IPS-NIHi11 (cell line): ENCODE measurements around the gene SLC25A21.

ENCODE experiments used
- DNase-seq: peaks from one replicate; pipeline ENCODE4 v3.0.0; 2012; ENCODE audit warnings: mixed read lengths, low spot score

Gene SLC25A21

DNA sequence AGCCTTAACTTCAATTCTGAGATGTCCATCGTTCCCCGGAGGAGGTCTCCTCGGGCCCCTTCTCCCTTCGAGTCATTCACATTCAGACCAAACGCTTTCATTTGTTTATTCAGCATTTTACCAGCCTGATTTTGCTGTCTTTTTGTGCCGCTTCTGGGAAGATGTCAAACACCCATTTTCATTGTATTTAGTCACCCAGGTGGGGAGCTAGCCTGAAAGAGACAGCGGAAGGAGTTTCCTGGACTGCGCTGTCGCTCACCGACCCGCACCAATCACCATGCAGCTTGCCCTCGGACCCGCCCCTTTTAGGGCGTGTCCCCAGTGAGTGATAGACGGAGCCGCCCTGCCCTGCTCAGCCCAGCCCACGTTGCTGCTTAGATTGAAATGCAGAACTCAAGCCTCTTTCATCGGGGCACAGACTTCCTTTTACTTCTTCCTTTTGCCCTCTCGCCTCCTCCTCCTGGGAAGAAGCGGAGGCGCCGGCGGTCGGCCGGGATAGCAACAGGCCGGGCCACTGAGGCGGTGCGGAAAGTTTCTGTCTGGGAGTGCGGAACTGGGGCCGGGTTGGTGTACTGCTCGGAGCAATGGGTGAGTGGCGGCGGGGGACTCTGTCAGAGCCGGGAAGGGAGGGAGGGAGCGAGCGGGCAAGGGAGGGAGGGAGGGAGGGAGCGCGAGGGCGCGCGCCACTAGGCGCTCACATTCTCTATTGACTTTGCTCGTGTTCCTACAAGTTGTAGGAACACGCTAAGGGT, 510.7 kb downstream of the SLC25A21 start, which contains the start of gene PAX9:
PAX9 (plus strand) TSS at position 355 of the 752 bp plus-strand sequence; CDS start at position 585, 230 bp downstream.
- peak; percentile 92 for DNase-seq

DNA sequence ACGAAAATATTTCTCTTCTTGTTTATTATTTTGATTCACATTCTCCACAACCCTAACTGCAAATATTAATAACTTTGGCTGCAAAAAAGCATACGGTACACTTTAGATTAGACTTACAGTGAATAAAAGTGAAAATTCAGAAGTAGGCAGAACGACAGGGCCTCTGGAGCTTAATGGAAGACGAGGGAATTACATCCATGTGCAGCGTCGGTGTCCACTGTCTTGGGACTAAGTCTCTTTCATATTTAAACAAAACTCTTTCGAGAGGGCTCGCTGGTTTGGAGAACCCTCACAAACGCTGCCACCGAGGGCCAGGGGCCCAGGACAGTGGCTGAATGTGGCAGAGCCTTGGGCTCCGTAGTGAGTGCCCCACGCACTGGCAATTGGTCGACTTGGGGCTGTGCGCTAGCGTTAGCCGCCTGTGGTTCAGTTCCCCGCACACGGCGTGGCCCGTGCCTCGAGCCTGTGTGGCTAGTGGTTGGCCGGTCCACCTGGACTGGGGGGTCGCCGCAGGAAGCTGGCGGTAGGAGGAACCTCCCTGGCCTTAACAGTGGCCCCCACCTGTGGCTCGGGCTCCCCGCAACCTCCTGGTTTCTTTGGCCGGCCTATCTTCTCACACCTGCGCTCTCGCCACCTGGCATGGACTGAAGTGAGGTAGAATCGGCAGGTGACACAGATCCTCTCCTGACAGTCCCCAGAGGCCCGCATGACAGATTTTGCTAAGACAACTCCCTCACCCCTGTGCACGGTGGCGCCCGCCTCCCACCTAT, 511.5 kb downstream of the SLC25A21 start:
- no peak for DNase-seq

DNA sequence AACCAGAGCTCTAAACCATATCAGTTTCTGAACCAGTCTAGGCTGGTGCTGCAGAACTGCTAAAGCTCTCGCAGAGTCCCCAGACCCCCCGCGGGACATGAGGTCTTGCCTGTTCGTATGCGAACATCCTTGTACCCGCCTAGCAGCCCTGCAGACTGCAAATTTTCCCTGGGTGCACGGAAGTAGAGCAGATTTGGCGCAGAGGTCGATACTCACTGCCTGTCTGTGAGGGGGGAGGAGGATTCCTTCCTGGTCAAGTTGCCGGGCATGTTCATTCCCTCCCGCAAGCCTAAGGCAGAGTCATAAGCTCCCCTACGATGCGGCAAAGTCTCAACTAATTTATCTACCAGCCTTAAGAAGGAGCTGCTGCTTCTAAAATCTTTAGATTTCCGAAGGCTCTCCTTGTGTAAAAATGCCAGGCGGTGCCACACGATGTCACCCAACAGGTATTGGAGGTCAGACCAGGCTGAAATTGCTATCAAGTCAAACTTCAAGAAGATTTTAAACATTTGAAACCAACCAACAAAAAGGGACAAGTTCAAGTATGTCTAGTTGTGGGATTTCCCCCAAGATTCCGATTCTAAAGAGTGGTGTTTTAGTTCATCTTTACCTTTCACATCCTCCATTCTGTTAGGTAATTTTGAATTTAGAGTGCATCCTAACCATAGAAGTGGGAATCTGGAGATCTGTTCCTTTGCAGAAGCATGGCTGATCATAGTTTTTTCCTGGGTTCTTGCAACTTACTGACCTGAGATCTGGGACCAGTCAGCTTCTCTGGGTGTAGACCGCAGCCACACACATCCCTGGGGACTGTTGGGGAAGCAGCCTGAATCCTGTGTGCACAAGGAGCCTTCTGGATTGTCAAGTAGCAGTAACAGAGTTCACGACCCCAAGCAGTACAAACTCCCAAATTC, 512.3 kb downstream of the SLC25A21 start:
- DNase-seq: no peak

DNA sequence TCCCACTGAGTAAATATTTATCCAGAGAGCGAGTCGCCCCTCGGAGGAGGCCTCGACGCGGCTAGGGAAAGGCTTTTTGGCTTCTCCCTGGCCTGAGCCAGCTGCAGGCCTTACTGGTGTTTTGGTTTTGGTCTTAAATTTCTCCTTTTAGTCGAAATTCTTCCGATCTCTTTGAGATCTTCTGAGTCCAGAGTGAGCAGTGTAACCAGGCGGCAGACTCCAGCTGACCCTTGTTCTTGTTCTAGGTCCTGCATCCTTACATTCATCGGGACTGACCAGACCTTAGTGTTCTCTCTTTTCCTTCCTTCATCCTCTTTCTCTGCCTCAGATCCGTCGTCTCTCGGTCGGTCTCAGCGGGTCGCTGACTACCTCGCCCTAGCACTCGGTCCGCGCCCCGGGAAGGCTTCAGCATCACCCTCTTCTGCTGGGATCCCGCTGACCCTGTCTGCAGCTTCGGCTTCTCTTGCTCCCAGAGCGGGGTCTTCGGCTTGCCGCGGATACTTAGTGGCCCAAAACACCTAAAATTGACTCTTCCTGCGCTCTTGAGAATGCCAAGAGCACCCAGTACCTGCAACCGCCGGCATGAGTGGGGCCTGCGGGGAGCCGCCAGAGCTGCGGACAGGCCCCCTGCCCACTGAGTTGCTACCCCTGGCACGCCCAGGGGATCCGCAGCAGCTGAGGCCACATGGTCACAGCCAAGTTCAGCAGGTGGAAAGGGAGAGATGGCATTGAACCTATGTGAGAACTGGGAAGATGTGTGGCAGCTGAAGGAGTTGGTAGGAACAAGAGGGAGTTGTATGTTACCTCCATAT, 513.2 kb downstream of the SLC25A21 start:
- no peak for DNase-seq

DNA sequence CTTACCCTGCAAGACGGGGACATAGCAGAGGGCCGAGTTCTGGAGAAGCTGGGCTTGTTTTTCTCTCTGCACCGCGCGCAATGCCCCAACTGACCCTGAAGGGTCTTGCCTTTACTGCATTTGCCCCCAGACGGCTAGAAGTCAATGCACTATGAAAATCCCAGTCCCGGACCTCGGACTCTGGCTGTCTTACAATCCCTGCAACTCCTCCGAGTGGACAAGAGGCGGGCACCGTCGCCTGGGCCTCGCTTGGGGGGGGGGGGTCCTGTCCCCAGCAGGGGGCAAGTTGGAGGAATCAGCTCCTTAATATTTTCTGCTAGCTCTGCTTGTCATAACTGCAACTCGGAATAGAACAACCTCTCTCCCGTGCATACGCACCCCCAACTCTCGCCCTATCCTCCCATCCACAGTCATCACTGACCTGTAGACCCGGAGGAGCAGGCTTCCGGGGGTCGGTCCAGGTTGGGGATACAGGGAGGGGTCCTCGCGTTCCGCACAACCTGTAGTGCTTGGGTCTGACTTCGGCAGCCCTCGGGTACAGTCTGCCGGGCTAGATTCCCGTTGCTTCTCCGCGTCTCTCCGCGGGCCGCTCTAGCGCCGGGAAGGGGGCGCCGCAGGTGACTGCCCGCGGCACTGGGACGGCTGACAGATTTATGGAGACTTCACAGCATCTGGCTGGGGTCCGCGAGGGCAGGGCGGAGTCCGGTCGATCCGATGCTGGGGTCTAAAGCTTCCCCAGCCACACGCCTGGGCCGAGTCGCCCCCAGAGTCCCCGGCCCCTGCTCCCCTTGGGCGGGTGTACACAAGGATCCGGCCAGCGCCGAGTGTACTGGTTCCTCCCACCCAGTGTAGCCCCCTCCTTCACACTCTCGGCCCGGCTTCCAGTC, 514.0 kb downstream of the SLC25A21 start:
- no peak for DNase-seq

DNA sequence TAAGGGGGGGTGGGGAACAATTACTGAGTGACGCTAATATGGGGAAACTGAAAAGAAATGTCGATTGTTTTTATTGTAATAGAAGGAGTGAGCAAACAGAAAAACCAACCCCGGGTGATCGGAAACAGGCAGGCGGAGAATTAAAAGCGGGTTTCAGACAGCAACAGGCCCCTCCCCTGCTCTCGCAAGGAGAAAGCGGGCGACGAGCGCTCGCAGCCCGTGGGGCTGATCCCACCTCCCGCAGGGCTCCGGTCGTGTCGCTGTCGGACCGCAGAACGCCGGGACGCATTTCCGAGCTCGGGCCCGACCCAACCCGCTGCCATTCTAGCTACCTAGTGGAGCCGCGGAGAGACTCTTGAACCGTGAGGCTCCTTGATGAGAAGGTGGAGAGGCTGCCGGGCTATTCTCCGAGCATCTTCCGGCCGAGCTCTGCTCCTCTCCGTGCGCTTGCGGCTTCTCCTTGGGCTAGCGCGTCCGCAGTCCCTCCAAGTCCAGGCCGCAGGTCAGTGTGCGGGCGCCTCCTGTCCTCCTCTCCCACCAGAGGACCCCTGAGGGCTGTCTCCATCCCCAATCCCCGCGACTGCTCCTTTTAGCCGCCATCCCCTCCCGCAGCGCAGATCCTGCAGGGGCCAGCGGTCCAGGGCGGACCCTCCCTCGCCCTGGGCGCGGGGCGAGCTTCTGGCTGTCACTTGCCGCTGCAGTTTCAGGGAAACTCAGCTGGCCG, 514.8 kb downstream of the SLC25A21 start:
- peak; percentile 25 for DNase-seq

DNA sequence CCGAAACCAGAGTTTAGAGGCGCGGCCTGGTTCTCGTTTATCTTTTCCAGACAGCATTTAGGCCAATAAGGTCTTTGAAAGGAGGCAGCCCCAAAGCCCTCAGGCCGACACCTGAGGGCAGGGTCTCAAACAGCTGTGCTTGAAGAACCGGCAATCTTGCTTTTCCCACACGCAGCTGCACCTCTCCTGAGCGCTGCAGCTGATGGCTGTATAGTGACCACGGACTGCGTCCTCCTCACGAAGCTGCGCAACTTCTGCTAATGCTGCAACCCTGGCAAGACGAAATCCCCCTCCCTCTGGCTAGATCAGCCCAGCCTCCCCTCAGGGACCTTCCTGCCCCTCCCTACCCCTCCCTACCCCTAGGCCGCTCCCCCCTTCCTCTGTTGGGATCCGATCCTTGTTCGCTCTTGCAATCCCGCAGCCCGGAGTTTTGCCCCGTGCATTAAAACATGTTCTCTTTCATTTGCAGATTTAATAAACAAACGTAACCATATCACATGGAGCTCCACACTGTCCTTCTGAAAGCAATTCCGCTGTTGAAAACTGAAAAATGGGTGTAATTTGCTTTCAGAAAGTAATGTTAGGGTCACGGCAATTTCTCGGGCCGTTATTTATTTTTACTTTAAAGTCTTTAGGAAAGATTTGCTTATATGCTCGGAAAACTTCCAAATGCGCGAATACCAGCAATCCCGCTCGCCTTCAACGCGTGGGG, 515.6 kb downstream of the SLC25A21 start:
- DNase-seq: no peak

DNA sequence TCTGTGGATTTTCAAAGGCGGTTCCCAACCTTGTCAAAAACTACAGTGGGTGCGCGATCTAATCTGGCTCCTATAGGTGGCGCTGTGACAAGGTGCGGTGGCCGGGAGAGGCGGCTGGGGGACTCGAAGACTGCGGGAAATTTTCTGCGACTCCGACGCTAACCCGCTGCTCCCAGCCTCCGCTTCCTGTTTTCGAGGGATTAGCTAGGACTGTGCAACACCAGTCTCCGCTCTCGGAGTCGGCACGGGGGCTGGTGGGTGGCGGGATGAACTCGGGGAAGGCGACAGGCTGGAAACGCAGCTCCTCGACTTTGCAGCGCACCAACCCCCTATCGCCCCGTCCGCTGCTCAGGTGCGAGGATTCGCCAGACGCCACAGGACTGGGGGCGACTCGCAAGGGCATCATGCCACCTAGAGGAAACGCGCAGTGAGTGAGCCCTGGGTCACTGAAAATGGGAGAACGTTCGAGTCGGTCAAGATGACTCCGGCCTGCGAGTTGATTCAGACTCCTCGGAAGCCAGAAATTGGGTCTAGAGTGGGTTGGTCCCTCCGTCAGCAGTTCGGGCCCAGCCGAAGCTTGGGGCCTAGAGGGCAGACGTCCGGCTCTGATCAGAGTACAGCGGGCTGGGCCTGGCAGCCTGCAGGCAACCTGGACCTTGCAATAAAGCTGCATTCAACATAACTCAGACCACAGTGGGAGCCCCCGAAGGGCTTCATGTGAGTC, 516.3 kb downstream of the SLC25A21 start:
- peak; percentile 57 for DNase-seq

DNA sequence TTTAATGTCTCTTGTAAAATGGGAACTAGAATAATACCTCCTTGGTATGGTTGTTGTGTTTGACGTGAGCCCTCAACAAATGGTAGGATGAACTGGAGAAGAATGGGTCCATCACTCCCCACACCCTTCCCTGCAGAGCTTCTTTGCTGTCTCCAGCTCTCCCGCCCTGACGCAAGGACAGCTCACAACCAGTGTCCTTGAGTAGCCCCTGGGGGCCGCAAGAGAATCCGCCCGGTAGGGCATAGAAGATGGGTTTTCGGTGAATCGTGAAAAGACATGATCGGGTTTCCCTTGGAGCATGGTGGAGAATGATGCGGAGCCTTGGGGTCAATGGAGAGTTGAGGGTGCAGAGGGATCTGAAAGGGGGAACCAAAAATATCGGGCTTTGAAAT, 516.8 kb downstream of the SLC25A21 start:
- no peak for DNase-seq

DNA sequence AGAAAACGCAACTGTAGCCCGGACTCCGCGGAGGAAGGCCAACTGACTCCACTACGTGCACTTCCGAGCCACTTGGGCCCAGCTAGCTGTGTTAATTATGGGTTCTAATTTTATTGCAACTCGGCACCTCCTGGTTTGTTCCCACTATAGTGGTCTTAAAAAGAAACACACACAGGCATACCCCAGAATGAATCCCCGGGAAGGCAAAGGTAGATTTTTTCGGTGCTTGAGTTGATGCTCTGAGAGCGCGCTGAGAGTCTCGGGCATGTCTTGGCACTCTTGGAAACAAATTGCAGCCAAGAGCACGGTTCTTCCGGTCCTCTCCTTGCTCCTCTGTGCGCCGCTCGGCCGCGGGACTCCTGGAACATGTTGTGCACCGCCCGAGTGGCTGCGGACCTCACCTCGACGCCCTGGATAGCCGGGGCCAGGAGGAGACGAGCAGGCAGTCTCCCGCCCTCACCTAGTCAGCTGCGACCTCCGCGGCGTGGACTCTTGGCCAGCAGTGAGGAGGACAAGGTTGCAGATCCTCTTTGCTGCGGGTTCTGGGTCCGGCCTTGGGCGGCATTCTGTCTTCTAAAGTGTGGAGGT, 517.5 kb downstream of the SLC25A21 start:
- no peak for DNase-seq

DNA sequence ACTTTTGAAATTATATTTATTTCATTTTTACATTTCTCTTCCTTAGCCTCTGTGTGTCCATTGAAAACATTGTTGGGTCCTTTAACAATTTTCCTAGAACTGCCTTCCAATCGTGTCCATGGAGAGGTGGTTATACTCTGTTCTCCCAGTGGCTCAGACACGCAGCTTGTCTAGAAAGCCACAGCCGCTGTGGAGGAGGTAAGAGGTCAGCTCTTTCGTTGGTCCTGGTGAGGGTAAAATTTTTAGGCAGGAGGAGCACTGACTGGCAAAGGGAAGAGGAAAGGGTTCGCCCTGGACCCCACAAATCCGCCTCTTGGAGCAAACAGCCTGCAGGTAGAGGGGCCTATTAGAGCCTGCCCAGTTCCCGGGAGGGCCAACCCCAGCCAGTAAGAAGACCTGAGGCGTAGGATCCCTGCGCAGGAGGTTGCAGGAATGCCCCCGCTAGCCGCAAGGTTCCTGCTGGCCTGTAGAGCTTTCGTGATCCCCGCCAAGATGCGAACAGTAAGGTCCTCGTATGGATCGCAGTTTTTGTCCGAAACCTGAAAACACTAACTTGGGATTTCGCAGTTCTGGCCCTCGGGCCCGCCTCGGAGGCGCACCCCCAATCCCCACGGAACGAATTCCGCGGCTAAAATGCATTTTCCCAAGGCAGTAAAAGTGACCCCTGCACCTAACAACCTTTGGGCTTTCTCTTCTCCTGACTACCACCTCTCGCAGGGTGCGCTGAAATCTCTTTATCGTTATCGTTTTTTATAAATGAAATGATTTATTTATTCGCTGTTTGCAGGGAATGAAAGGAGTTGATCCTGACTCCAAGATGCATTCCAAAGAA, 518.2 kb downstream of the SLC25A21 start:
- peak; percentile 32 for DNase-seq

DNA sequence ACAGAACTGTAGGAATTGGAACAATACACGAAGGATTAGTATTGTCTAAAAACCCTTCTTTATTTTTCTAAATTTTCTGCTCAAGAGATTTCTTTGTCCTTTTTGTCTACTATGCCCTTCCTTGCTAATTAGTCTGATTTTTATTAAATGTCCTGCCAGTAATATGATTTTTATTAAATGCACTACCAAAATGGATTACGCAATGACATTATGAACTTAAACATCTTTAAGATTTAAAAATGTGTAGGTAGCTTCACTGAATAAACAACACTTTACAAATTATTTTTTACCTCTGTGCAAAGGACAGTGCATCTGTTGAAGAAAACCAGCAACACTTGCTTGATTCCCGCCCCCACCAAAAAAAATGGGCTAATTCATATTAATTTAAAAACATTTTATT, 519.0 kb downstream of the SLC25A21 start:
- no peak for DNase-seq

DNA sequence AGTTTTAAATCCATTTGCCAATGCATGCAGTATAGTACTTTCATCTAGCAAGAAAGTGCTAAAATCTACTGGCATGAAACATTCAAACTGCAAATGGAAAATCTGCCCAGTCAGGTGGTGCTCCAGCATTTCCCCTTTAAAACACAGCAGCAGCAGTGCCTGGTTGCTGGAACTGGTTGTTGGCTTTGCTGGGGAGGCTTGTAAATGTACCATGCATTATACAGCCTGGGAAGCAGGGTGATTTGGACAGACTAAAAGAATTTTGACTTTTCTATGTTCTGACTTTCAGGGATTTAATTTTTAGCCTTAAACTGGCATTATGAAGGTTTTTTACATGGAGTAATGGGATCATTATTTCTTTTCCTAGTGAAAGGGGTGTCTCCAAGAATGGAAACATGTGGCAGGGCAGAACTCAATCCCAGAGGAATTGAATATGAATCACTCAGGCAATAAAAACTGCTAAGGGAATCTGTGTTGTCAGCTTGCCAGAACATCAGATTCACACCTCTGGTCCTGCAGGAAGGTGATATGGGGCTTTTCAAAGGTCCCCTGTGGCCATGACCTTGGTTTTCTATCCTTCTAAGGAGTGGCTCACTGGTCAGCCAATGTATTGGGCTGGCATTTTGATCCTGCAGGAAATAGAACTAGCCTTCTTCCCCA, 519.7 kb downstream of the SLC25A21 start:
- DNase-seq: no peak

DNA sequence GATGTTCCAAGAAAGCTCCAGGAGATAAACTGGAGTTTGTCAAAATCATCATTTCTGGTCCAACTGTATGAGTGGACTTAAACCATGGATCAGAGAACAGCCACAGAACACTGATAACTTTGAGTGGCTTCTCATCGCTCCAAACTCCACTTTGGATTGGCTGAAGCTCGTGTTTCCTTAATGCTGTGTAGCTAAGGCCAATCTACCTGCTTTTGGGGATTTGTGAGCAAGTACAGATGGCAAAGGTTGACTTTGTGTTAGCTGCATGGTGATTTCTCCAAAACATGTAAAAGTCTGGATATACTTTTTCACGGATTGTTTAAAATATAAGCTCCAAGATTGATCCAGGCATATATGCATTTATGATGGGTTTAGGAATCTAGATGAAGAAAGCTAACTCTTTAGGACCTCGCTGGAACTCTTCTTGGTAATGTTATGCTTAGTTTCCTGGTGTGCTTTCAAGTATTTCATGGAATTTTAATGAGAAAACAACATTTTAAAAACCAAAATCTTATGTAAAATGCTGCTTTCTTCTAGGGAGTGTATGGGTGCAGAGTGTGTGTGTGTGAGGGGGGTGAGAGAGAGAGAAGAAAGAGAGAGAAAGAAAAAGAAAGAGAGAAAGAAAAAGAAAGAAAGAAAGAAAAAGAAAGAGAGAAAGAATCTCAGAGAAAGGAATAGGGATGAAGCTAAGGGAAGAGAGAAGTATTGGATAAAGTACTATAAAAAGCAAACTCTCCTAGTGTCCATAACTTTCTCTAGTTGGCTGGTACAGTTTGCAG, 522.3 kb downstream of the SLC25A21 start:
- DNase-seq: no peak

DNA sequence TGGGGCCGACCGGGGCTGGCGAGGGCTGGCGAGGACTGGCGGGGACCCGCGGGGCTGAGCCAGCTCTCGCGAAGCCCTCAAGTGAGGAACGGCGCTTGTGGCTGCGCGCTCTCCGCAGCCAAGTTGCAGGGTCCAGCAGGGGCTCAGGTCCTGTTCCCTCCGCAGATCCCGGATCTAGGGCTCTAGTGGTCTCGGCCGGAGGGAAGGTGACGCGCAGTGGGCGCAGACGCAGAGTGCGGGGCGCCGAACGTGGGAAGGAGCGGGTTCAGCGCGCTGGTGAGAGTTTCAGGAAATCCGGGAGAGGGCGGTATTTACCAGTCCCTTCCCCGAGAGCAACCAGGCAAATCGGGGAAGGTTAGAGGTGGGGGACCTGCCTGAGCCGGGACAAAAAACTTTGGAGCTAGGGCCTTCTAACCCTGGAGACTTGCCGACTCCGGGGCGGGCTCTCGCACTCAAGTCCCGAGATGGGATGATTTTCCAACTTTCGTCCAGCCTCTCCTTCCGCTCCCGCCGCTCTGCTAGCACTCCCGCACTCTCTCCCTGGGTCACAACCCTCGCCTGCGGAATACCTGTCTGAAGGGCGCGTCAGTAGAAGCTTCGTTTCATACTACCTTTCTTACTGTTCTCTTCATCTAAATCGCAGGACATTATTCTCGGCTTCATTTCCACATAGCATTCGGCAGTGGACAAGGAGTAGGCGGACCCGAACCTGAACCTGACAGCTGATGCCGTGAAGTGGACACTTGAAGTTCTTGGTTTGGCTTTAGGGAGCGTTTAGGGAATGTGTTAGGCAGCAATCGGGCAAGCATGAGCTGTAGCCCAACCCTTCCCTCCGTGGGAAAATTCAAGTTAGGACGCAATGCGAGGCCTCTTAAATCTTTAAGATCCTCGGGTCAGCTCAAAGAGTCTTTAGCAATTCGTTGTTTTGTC, 524.3 kb downstream of the SLC25A21 start:
- peak; percentile 65 for DNase-seq
